Measurements from ENCODE around the gene MAPK1IP1L. TPM values are rescaled to one million over a fixed set of nuclear protein-coding genes. Genes with fewer than 3 reads are reported as not detected.

Gene MAPK1IP1L
- total RNA-seq, 1 experiment from 2014 or later = 164 TPM

- intact Hi-C loops (cut with micrococcal nuclease; ENCODE audit: unreplicated experiment) = no loop called here
- no peaks in the 10 kb centered on the region for H3K27me3 ChIP-seq (replicated peaks; ENCODE audit: insufficient read depth, low read depth, low read length, poor library complexity)
- ChIA-PET POLR2A (ENCODE audit: low non-redundant PET) (no interaction called here), CTCF (no interaction called here)
- H3K4me1 ChIP-seq (ENCODE audit: insufficient read depth, low read length, poor library complexity, severe bottlenecking) = peaks cover 4% of the 10 kb centered on the region
- DNase-seq (ENCODE audit: low spot score) = no peak
- no peaks in the 10 kb centered on the region for H3K9me3 ChIP-seq (ENCODE audit: low read depth, low read length, poor library complexity, severe bottlenecking)
- no peak overlapping the region for H3K27ac ChIP-seq (ENCODE audit: low read depth, low read length, poor library complexity, severe bottlenecking)
- H3K36me3 ChIP-seq (ENCODE audit: insufficient read depth, low read length, poor library complexity, severe bottlenecking) = no peaks in the 10 kb centered on the region
- no peak overlapping the region for H3K4me3 ChIP-seq (ENCODE audit: low read depth, low read length, poor library complexity, severe bottlenecking)
- TF ChIP-seq EZH2 (IDR thresholded peaks at IDR 0.05; ENCODE audit: borderline replicate concordance, low read depth, low read length, poor library complexity, severe bottlenecking) (no peak), CTCF (conservative IDR thresholded peaks at IDR 0.05; ENCODE audit: low read depth, low read length) (no peak)
- BruUV-seq (replicated peaks) = no TSS peak
Measured at GRCh38 chr14:55118761-55119160, 67.3 kb downstream of the MAPK1IP1L start.

Other genes starting within 250 kb of the MAPK1IP1L start
- 6.8 and 7.7 TPM in 2 replicates for gene GCH1, start 148.8 kb upstream of the MAPK1IP1L start, total RNA-seq (2021)
- 47.7 and 52.7 TPM in 2 replicates for gene WDHD1, start 24.5 kb upstream of the MAPK1IP1L start, total RNA-seq (2021)
- gene SOCS4, start 24.4 kb upstream of the MAPK1IP1L start, total RNA-seq (2021) = 32.1 and 35.5 TPM in 2 replicates
- 11.0 and 13.3 TPM in 2 replicates for gene LGALS3, start 77.6 kb downstream of the MAPK1IP1L start, total RNA-seq (2021)
- gene DLGAP5, start 139.9 kb downstream of the MAPK1IP1L start, total RNA-seq (2021) = 143 and 144 TPM in 2 replicates
- gene FBXO34, start 219.8 kb downstream of the MAPK1IP1L start, total RNA-seq (2021) = 20.9 and 21.4 TPM in 2 replicates